ENCODE measurements around the gene YAP1.

The YAP1 gene

DNA sequence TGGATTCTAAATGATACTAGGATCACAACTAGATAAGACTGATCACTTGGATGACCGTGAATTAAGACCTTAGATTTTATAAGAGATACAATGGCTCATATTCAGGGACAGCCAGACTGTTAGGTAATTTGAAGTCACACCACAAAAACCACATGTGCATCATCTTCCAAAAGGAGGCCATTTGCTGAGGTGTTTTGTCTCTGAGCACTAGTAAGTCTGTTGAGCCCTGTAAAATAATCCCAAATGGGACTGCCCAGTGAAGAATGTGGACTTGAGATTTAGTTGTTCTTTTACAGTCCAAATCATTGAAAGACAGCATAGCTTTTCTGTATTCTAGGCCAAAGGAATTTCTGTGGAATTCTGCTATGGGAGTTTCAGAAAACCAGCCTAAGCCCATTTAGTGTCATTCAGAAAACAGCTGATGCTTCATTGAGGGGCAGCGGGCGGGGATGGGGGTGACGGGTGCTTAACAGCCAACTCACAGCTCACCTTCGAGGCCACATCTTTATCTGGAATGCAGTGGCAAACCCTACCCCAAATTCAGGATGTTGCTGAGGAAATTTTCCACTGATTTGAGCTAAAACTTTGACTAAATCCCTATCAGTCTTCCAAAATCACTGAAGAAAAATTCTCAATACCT is 127.0 kb downstream of the YAP1 start:
- FAIRE-seq (no peak), DNase-seq (ENCODE audit: insufficient read length, low spot score) (no peak)
- no peak for TF ChIP-seq CTCF (IDR thresholded peaks at IDR 0.05; ENCODE audit: insufficient read depth, missing control alignments)

DNA sequence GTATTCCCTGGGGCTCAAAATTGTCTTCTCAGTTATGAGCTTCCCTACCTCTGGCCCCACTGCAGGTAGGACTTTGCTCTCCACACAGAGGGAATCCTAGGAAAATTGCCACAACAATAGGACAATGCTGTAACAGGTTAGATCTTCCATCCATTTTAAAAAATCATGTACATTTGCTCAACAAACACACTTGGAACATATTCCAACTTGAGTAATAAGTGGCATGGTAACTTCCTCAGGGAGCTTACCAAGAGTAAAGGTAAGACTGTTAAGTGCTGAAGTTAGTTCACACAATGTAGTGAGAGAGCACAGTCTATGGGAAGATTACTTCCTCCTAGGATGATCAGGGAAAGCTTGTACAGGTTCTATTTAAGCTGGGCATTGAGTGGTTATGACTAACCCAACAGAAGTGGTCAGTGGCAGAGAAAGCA is 128.2 kb downstream of the YAP1 start:
- DNase-seq (ENCODE audit: insufficient read length, low spot score) = no peak
- no peak for TF ChIP-seq CTCF (IDR thresholded peaks at IDR 0.05; ENCODE audit: insufficient read depth, missing control alignments)
- no peak for FAIRE-seq

- FAIRE-seq = no peak
These were observed 129.2 kb downstream of the YAP1 start for GRCh38 chr11:102239448-102239847.

DNA sequence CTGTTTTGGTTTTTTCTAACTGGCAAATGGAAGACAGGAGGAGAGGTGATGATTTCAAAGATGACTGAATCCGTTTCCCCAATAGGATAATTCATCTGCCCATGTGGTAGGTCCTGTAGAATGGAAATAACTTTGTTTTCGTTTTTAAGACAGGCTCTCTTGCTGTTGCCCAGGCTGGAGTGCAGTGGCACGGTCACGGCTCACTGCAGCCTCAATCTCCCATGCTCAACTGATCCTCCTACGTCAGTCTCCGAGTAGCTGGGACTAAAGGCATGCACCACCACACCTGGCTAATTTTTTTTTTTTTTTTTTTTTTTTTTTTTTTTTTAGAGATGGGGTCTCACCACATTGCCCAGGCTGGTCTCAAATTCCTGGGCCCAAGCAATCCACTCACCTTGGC is 129.7 kb downstream of the YAP1 start:
- no peak for DNase-seq (ENCODE audit: insufficient read length, low spot score)
- FAIRE-seq = no peak
- TF ChIP-seq CTCF (IDR thresholded peaks at IDR 0.05; ENCODE audit: insufficient read depth, missing control alignments) = no peak

More at GRCh38 chr11:102239448-102239847, 129.2 kb downstream of the YAP1 start:
- TF ChIP-seq CTCF (IDR thresholded peaks at IDR 0.05; ENCODE audit: insufficient read depth, missing control alignments) = no peak
- DNase-seq (ENCODE audit: insufficient read length, low spot score) = no peak

GRCh38 chr11:102240502-102240901 is 130.3 kb downstream of the YAP1 start:
- TF ChIP-seq CTCF (IDR thresholded peaks at IDR 0.05; ENCODE audit: insufficient read depth, missing control alignments) = no peak
- no peak for DNase-seq (ENCODE audit: insufficient read length, low spot score)
- FAIRE-seq = no peak

- FAIRE-seq = no peak
- TF ChIP-seq CTCF (IDR thresholded peaks at IDR 0.05; ENCODE audit: insufficient read depth, missing control alignments) = no peak
- DNase-seq (ENCODE audit: insufficient read length, low spot score) = no peak
These were observed 130.8 kb downstream of the YAP1 start for GRCh38 chr11:102241026-102241425.

GRCh38 chr11:102243399-102243884 is 133.2 kb downstream of the YAP1 start:
- TF ChIP-seq CTCF (IDR thresholded peaks at IDR 0.05; ENCODE audit: insufficient read depth, missing control alignments) = no peak
- FAIRE-seq (no peak), DNase-seq (ENCODE audit: insufficient read length, low spot score) (no peak)
